GM11168 (cell line): Measurements from ENCODE around the gene OTULIN.

Experiments
- in situ Hi-C: fragments of 300-500 bp; cut with MboI; formaldehyde crosslinking; loops from one replicate; pipeline ENCODE4 v1.12.0; 2022; ENCODE audit warnings: low sequenced_read_pairs; ENCODE audit not compliant: unreplicated experiment

OTULIN gene

GRCh38 chr5:14716755-14717752 lies 52.5 kb downstream of the OTULIN start:
- in situ Hi-C loops = no loop called here

GRCh38 chr5:14718778-14719177 lies 54.3 kb downstream of the OTULIN start:
- in situ Hi-C loops = no loop called here

- in situ Hi-C loops = loop anchor here (5.0 kb wide), 1 partner anchor 282 kb away; no protein-coding TSS in a partner anchor
Measured at GRCh38 chr5:14720236-14720923, 55.9 kb downstream of the OTULIN start.

- in situ Hi-C loops = loop anchor here (5.0 kb wide), 1 partner anchor 280 kb away; no protein-coding TSS in a partner anchor
Measured at GRCh38 chr5:14721990-14722656, 57.6 kb downstream of the OTULIN start.

GRCh38 chr5:14722923-14723322 lies 58.4 kb downstream of the OTULIN start:
- in situ Hi-C loops = loop anchor here (5.0 kb wide), 1 partner anchor 279 kb away; no protein-coding TSS in a partner anchor

- in situ Hi-C loops = loop anchor here (5.0 kb wide), 1 partner anchor 279 kb away; no protein-coding TSS in a partner anchor
Measured at GRCh38 chr5:14723701-14724132, 59.2 kb downstream of the OTULIN start.

GRCh38 chr5:14724633-14725032 lies 60.1 kb downstream of the OTULIN start:
- in situ Hi-C loops = loop anchor here (5.0 kb wide), 1 partner anchor 278 kb away; no protein-coding TSS in a partner anchor

- in situ Hi-C loops = no loop called here
Measured at GRCh38 chr5:14726066-14726838, 61.7 kb downstream of the OTULIN start.

GRCh38 chr5:14727428-14727865 lies 62.9 kb downstream of the OTULIN start:
- in situ Hi-C loops = no loop called here

GRCh38 chr5:14727928-14728458 lies 63.5 kb downstream of the OTULIN start:
- in situ Hi-C loops = no loop called here

- in situ Hi-C loops = no loop called here
Measured at GRCh38 chr5:14728459-14728938, 64.0 kb downstream of the OTULIN start.

- in situ Hi-C loops = no loop called here
Measured at GRCh38 chr5:14729448-14730385, 65.2 kb downstream of the OTULIN start.

- in situ Hi-C loops = no loop called here
Measured at GRCh38 chr5:14730466-14730865, 65.9 kb downstream of the OTULIN start.

- in situ Hi-C loops = no loop called here
Measured at GRCh38 chr5:14730881-14731280, 66.4 kb downstream of the OTULIN start.

- in situ Hi-C loops = no loop called here
Measured at GRCh38 chr5:14732991-14733390, 68.5 kb downstream of the OTULIN start.

GRCh38 chr5:14733661-14734060 lies 69.1 kb downstream of the OTULIN start:
- in situ Hi-C loops = no loop called here

GRCh38 chr5:14734396-14734795 lies 69.9 kb downstream of the OTULIN start:
- in situ Hi-C loops = no loop called here

GRCh38 chr5:14735944-14736343 lies 71.4 kb downstream of the OTULIN start:
- in situ Hi-C loops = no loop called here
